ENCODE measurements around the gene NUDT16. TPM values are rescaled to one million over a fixed set of nuclear protein-coding genes. Genes with fewer than 3 reads are reported as not detected.
A peak's percentile ranks its signal among the peaks of the same experiment; 100 is the strongest.
"Not testable (repeated sequence)": the region's sequence is repeated elsewhere in the genome, so short reads cannot be mapped to it uniquely, and the experiment has no call there.

NUDT16 gene
- polyA plus RNA-seq (ENCODE audit: insufficient read length in 12 of 12) = 10 to 100 TPM in 11 of 12 donors, not detected in 1; 18.8 to 29.2 (median 22.8) TPM
- long read RNA-seq, donor 1, full-length matches to known transcripts = 14 of 21 reads
- long read RNA-seq, donor 1, partial matches to known transcripts = 7 of 21 reads
- long read RNA-seq, donor 1, other reads (novel, unspliced or antisense) = 0 of 21 reads
- long read RNA-seq, donor 2, full-length matches to known transcripts = 13 of 18 reads
- long read RNA-seq, donor 2, partial matches to known transcripts = 5 of 18 reads
- long read RNA-seq, donor 2, other reads (novel, unspliced or antisense) = 0 of 18 reads
- long read RNA-seq, donor 3, full-length matches to known transcripts = 4 of 10 reads
- long read RNA-seq, donor 3, partial matches to known transcripts = 6 of 10 reads
- long read RNA-seq, donor 3, other reads (novel, unspliced or antisense) = 0 of 10 reads
- long read RNA-seq, donor 4, full-length matches to known transcripts = 9 of 9 reads
- long read RNA-seq, donor 4, partial matches to known transcripts = 0 of 9 reads
- long read RNA-seq, donor 4, other reads (novel, unspliced or antisense) = 0 of 9 reads
- long read RNA-seq, donor 5, full-length matches to known transcripts = 11 of 26 reads
- long read RNA-seq, donor 5, partial matches to known transcripts = 15 of 26 reads
- long read RNA-seq, donor 5, other reads (novel, unspliced or antisense) = 0 of 26 reads
- long read RNA-seq, donor 6, full-length matches to known transcripts = 10 of 17 reads
- long read RNA-seq, donor 6, partial matches to known transcripts = 7 of 17 reads
- long read RNA-seq, donor 6, other reads (novel, unspliced or antisense) = 0 of 17 reads
- long read RNA-seq, donor 7, full-length matches to known transcripts = 6 of 6 reads
- long read RNA-seq, donor 7, partial matches to known transcripts = 0 of 6 reads
- long read RNA-seq, donor 7, other reads (novel, unspliced or antisense) = 0 of 6 reads
- long read RNA-seq, donor 8, full-length matches to known transcripts = 18 of 18 reads
- long read RNA-seq, donor 8, partial matches to known transcripts = 0 of 18 reads
- long read RNA-seq, donor 8, other reads (novel, unspliced or antisense) = 0 of 18 reads
- long read RNA-seq, donor 9, full-length matches to known transcripts = 6 of 6 reads
- long read RNA-seq, donor 9, partial matches to known transcripts = 0 of 6 reads
- long read RNA-seq, donor 9, other reads (novel, unspliced or antisense) = 0 of 6 reads
- long read RNA-seq, donor 10, full-length matches to known transcripts = 14 of 14 reads
- long read RNA-seq, donor 10, partial matches to known transcripts = 0 of 14 reads
- long read RNA-seq, donor 10, other reads (novel, unspliced or antisense) = 0 of 14 reads
- long read RNA-seq, donor 11, full-length matches to known transcripts = 18 of 18 reads
- long read RNA-seq, donor 11, partial matches to known transcripts = 0 of 18 reads
- long read RNA-seq, donor 11, other reads (novel, unspliced or antisense) = 0 of 18 reads

- peak; percentile 98 for DNase-seq
Measured at GRCh38 chr3:131381445-131382291, at the start of gene NUDT16. Gene NUDT16, plus strand, starts transcription at chr3:131381774. Its CDS starts 31 bp downstream, at chr3:131381805.

- DNase-seq = no peak
Measured at GRCh38 chr3:131338948-131339640, 42.5 kb upstream of the NUDT16 start.

GRCh38 chr3:131341761-131342160 lies 39.8 kb upstream of the NUDT16 start:
- no peak for DNase-seq

- no peak for DNase-seq
Measured at GRCh38 chr3:131348911-131349310, 32.7 kb upstream of the NUDT16 start.

- no peak for DNase-seq
Measured at GRCh38 chr3:131349454-131349853, 32.1 kb upstream of the NUDT16 start.

- no peak for DNase-seq
Measured at GRCh38 chr3:131349946-131350347, 31.6 kb upstream of the NUDT16 start.

GRCh38 chr3:131350506-131350905 lies 31.1 kb upstream of the NUDT16 start:
- DNase-seq = no peak

- DNase-seq = no peak
Measured at GRCh38 chr3:131353016-131353877, 28.3 kb upstream of the NUDT16 start.

GRCh38 chr3:131353986-131354385 lies 27.6 kb upstream of the NUDT16 start:
- no peak for DNase-seq

- no peak for DNase-seq
Measured at GRCh38 chr3:131356006-131356595, 25.5 kb upstream of the NUDT16 start.

- DNase-seq = no peak
Measured at GRCh38 chr3:131357275-131357674, 24.3 kb upstream of the NUDT16 start.

- no peak for DNase-seq
Measured at GRCh38 chr3:131360191-131360755, 21.3 kb upstream of the NUDT16 start.

GRCh38 chr3:131361066-131361463 lies 20.5 kb upstream of the NUDT16 start:
- not testable (repeated sequence) for DNase-seq

- DNase-seq = peak; percentile 38
Measured at GRCh38 chr3:131361464-131362421, 19.8 kb upstream of the NUDT16 start.

- no peak for DNase-seq
Measured at GRCh38 chr3:131363275-131363674, 18.3 kb upstream of the NUDT16 start.

GRCh38 chr3:131370935-131371687 lies 10.5 kb upstream of the NUDT16 start:
- DNase-seq = no peak

All from muscle of arm (tissue), 14 donors.